Non-pigmented ciliary epithelial cell (primary cell): ENCODE results near the gene TMEM163.
"Not testable (repeated sequence)": the region's sequence is repeated elsewhere in the genome, so short reads cannot be mapped to it uniquely, and the experiment has no call there.

ENCODE experiments used
- DNase-seq: peaks from one replicate; pipeline ENCODE4 v3.0.0-alpha.2; 2010; ENCODE audit warnings: low read depth

The TMEM163 gene

GRCh38 chr2:134490559-134490958, 228.2 kb downstream of the TMEM163 start:
- DNase-seq, result no peak

DNA sequence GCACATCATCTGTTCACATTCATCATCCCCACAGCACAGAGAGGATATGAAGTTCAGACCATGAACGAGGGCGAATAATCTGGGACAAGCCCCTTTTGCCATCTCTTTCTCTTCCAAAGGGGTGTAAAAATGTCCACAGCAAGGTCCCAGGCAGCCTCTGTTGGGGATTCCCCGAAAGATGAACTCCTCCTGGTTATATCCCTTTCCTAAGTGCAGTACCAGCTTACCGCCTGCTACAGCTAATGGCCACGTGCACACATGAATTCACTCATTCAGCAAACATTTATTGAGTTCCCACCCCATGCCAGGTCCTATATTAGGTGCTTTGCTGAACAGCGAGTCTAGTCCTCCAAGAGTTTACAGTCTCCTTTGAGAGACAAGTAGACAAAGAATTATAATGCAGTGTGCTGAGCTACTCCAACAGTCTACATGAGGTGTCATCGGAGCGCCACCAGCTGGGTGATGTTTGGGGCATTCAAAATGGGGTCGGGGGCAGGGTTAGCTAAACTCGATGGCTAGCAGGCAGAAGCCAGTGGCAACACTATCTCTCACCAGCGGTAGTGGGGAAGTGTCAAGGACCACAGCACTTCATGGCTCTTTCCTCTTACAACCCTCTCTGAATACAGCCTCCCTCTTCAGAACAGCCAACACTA, 228.9 kb downstream of the TMEM163 start:
- no peak for DNase-seq

DNA sequence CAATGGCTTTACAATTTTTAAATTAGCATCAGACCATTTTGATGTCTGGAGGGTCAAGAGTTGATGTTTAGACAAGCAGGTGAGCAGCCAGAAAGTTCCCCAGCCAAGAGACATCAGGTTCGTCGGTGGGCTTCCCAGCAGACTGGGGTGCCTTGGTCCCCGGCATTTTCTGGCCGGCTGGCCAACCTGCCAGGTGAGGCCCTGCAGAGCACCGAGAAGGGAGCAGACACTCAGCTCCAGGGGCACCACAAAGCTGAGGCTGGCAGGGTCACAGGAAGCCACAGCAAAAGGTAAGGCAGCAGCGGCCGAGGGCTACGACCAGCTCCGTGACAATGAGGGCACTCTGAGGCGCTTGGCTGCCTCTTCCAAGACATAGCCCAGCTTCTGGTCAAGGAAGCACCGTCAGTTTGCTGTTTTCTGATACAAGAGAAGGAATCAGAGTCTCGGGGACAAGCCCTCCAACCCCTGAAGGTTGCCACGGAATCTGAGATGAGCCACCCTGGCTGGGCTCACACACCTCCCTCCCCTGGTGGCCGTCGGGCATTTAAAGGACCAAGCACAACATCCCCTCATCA, 235.9 kb downstream of the TMEM163 start:
- no peak for DNase-seq

DNA sequence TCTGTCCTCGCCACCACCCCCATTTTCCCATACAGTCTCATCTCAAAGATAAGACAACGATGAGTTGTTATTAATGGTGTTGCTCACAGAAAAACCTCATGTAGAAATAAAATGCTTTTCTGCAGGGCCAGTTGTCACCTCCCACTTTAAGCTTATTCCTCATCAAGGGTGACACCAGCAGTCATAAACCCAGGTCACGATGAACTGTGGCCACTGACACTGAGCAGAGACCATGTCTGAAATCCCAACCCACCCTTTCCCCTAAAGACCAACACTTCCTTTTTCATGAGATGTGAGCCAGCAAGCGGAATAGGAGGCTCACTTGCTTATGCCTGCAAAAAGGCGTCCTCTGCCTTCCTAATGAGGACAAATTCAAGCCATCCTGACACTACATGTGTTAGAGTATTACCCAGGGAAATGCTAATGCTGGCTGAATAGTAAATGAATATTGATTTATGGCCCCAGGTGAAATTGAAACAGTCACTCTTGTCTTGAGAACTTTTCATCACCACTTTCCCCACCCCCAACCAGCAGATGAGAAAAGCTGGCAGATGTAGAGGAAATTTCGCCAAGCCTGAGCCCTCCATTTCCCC, 236.6 kb downstream of the TMEM163 start:
- no peak for DNase-seq

GRCh38 chr2:134479696-134480330, 239.0 kb downstream of the TMEM163 start:
- no peak for DNase-seq

- not testable (repeated sequence) for DNase-seq
Measured at GRCh38 chr2:134476982-134477381, 241.8 kb downstream of the TMEM163 start.

GRCh38 chr2:134470561-134471168, 248.1 kb downstream of the TMEM163 start:
- no peak for DNase-seq

DNA sequence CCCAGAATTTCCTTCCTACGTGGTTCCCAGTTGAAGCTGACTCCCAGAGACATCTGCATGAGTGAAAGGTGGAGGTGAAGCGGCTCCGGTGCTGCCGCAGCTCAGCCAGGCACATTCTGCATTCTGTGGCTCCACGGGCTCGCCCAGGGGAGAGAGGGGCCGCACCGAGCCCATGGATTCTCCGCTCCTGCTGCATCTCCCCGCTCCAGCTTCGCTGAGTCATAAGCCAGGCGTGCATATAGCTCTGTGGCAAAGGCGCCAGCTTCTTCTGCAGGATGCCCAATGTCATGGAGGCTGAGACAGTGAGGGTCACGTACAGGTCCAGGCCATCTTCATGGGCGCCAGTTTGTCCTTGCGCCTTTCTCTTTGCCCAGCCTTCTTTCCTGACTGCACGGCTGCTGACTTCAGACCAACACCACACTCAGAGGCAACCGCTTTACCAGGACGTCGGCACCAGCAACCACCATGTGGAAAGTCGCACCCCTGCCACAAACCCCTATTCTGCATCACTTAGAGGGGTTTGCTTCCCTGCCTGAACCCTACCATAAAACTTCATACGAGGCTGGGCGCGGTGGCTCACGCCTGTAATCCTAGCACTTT, 249.2 kb downstream of the TMEM163 start:
- DNase-seq, result no peak

- DNase-seq, result no peak
Measured at GRCh38 chr2:134468776-134469175, 250.0 kb downstream of the TMEM163 start.

DNA sequence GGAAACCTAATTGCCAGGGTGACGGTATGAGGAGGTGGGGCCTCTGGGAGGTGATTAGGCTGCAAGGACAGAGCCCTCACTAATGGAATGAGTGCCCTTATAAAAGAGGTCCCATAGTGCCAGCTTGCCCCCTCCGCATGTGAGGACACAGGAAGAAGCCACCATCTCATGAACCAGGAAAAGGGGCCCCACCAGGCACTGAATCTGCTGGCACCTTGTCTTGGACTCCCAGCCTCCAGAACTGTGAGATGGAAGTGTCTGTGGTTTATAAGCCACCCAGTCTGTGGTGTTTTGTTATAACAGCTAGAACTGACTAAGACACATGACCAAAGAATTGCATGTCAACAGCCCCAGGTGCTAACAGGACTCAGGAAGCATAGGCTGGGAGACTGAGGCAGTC, 250.6 kb downstream of the TMEM163 start:
- DNase-seq, result no peak

- DNase-seq, result no peak
Measured at GRCh38 chr2:134466141-134466540, 252.7 kb downstream of the TMEM163 start.

DNA sequence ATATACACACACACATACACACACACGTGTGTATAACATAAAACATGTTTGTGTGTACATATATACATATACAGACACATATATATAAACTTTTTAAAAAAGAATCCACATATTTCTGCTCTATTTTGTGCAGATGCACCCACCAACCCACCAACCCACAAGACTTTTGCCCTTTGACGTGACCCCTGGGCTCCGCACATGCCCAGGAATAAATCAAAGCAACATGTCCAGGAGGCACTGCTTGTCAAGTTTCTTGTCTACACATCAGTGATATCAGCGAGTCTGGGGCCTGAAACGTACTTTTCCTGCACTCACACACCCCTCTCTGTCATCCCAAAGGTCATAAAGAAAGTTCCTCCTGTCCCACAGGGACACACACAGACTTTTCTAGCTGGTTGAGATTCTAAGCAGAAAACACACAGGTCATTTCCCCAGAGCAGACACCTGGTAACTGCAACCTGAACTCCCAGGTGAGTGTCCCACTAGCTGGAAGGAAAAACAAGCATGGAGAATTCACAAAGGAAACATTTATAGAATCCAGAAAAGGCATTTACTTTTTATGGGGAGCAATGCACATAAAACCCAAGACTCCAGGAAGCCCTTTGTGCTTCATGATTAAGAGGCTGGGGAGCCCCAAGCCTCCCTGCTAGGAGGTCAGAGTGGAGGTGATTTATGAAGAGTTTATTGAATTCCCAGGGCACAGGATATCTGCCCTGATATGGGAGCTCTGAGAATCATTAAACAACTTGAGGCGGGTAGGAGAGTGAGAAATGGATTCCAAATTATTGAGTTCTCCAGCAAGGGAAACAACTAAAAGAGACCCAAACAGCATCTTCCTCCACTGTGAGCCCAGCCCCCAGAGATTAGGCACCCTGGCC, 253.3 kb downstream of the TMEM163 start:
- DNase-seq, result no peak

DNA sequence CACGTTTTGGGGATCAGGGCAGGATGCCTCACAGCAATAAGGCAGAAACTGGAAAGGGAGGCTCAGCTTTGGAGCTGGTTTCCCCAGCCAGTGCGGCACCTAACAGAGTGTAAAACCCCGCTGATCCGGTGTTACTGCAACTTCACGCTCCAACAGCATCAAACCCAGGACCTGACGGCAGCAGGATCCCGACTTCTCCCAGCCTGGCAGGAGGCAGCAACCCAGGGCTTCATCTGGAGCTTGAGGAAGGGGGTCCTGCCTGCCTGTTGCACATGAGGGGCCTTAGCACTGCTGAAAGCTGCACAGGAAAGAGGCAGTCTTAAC, 255.1 kb downstream of the TMEM163 start:
- DNase-seq, result no peak

- DNase-seq, result no peak
Measured at GRCh38 chr2:134462791-134463698, 255.8 kb downstream of the TMEM163 start.

GRCh38 chr2:134462275-134462674, 256.5 kb downstream of the TMEM163 start:
- no peak for DNase-seq

- DNase-seq, result no peak
Measured at GRCh38 chr2:134461511-134461910, 257.3 kb downstream of the TMEM163 start.

- DNase-seq, result no peak
Measured at GRCh38 chr2:134460583-134460998, 258.2 kb downstream of the TMEM163 start.

DNA sequence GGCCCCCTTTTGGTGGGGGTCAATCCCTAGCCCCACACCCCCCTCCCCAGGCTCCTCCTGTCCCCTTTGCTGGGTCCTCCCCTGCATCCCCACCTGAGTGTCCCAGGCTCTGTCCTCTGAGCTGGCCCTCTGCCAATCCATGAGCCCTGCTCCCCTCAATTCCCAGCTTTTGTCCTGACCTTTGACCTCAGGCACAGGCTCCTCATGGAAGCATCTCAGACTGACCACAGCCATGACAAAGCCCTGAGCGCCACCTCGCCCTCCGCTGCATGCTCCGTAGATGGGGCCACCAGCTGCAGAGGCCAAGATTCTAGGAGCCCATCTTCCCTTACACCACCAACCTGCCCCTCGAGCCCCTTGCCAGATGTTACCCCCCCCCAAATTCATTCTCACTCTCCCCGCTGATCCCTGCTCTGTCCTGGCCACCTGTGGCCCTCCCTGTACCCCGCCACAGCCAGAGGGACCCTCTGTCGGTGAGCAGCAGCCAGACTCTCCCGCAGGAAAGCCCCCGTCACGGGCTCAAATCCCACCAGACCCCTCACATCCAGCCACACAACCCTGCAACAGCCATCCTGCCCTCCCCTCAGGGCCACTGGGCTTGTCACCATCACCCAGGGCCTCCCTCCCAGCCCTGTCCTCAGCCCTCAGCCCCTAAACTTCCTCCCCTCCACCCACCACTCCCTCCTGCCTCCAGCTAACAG, 258.9 kb downstream of the TMEM163 start:
- no peak for DNase-seq

GRCh38 chr2:134458950-134459349, 259.9 kb downstream of the TMEM163 start:
- no peak for DNase-seq

- DNase-seq, result no peak
Measured at GRCh38 chr2:134458473-134458853, 260.3 kb downstream of the TMEM163 start.
